Measurements from ENCODE around the gene ZG16B. TPM values are rescaled to one million over a fixed set of nuclear protein-coding genes. Genes with fewer than 3 reads are reported as not detected.

ZG16B gene
- total and polyA plus RNA-seq, 7 donors: 0.62 TPM; not detected in 6

- DNase-seq (no peak), ATAC-seq (no peak)
- no peak overlapping the region for H3K4me3 ChIP-seq
- no peak for TF ChIP-seq CTCF (IDR thresholded peaks at IDR 0.05)
- H3K36me3 ChIP-seq (ENCODE audit: insufficient read depth in 1 of 2, low read depth in 1 of 2): no peaks in the 10 kb centered on the region
- intact Hi-C loops (cut with DNase I): no loop called here
- peaks cover 3% of the 10 kb centered on the region for H3K9me3 ChIP-seq
- peaks cover 6% of the 10 kb centered on the region for H3K4me1 ChIP-seq
- 78 to 82% (median 80%) methylated on average over 3 of the region's 3 CpGs for WGBS, 3 donors
- H3K27ac ChIP-seq: no peak overlapping the region
- H3K27me3 ChIP-seq (ENCODE audit: insufficient read depth in 3 of 3, low read length in 2 of 3): peaks cover 0 to 3% (median 3%) of the 10 kb centered on the region in 3 donors
Observed at GRCh38 chr16:2809149-2809760, 20.8 kb upstream of the ZG16B start.

GRCh38 chr16:2810651-2811050 lies 19.5 kb upstream of the ZG16B start:
- ATAC-seq: no peak
- no peak for DNase-seq
- Histone ChIP-seq H3K9me3 (no peaks in the 10 kb centered on the region), H3K27ac (no peak overlapping the region), H3K27me3 (ENCODE audit: insufficient read depth in 3 of 3, low read length in 2 of 3) (peaks cover 0 to 4% (median under 1%) of the 10 kb centered on the region in 3 donors), H3K4me3 (no peak overlapping the region), H3K4me1 (peaks cover 6% of the 10 kb centered on the region), H3K36me3 (ENCODE audit: insufficient read depth in 1 of 2, low read depth in 1 of 2) (no peaks in the 10 kb centered on the region)
- no peak for TF ChIP-seq CTCF (IDR thresholded peaks at IDR 0.05)
- intact Hi-C loops (cut with DNase I): no loop called here
- 76 to 90% (median 86%) methylated on average over 6 of the region's 6 CpGs for WGBS, 3 donors

GRCh38 chr16:2811703-2812471 lies 18.2 kb upstream of the ZG16B start:
- WGBS, 3 donors: 24 to 33% (median 25%) methylated on average over 15 of the region's 15 CpGs
- H3K4me3 ChIP-seq: no peak overlapping the region
- H3K27me3 ChIP-seq (ENCODE audit: insufficient read depth in 3 of 3, low read length in 2 of 3): peaks cover 0 to 10% (median 0%) of the 10 kb centered on the region in 3 donors
- H3K27ac ChIP-seq: no peak overlapping the region
- no peaks in the 10 kb centered on the region for H3K9me3 ChIP-seq
- no peak for TF ChIP-seq CTCF (IDR thresholded peaks at IDR 0.05)
- H3K4me1 ChIP-seq: peaks cover 6% of the 10 kb centered on the region
- intact Hi-C loops (cut with DNase I): no loop called here
- peak in 2 of 4 donors; percentile 38 to 54 for ATAC-seq
- no peak for DNase-seq
- H3K36me3 ChIP-seq (ENCODE audit: insufficient read depth in 1 of 2, low read depth in 1 of 2): no peaks in the 10 kb centered on the region

GRCh38 chr16:2813771-2814221 lies 16.3 kb upstream of the ZG16B start:
- no peak for DNase-seq
- WGBS, 3 donors: 45 to 49% (median 47%) methylated on average over 6 to 7 of the region's 7 CpGs
- TF ChIP-seq CTCF (IDR thresholded peaks at IDR 0.05): no peak
- H3K27me3 ChIP-seq (ENCODE audit: insufficient read depth in 3 of 3, low read length in 2 of 3): peaks cover 0 to 12% (median 0%) of the 10 kb centered on the region in 3 donors
- no peak overlapping the region for H3K27ac ChIP-seq
- no peaks in the 10 kb centered on the region for H3K9me3 ChIP-seq
- H3K36me3 ChIP-seq (ENCODE audit: insufficient read depth in 1 of 2, low read depth in 1 of 2): no peaks in the 10 kb centered on the region
- H3K4me1 ChIP-seq: peaks cover 6% of the 10 kb centered on the region
- intact Hi-C loops (cut with DNase I): no loop called here
- no peak for ATAC-seq
- no peak overlapping the region for H3K4me3 ChIP-seq
